K562 (cell line): ENCODE measurements around the gene RGS9. TPM values are rescaled to one million over a fixed set of nuclear protein-coding genes. Genes with fewer than 3 reads are reported as not detected.

ENCODE experiments used
- ATAC-seq: fragments of 200-7000 bp; cut with Tn5 transposase; 3 replicates; pipeline ENCODE4 v1.9.1; 2020; ENCODE audit warnings: moderate library complexity
- BruUV-seq: library from RNA; stranded (reverse); fragments of 400-500 nt; replicated peaks from 2 replicates; lab custom pipeline; 2021; lab: Mats Ljungman, UMichigan
- CTCF ChIA-PET: fragments of 300-600 bp; formaldehyde crosslinking; extraction: SDS; loops from one replicate; lab custom pipeline; 2021; ENCODE audit warnings: low intra/inter-chr PET ratio; lab: Yijun Ruan, JAX
- POLR2A ChIA-PET: fragments of 300-600, 350-650 bp; sonication (Branson Sonifier 250); formaldehyde crosslinking; extraction: SDS; loops from one replicate; lab custom pipeline; 2021; ENCODE audit warnings: antibody characterized with exemption, inconsistent platforms; lab: Yijun Ruan, JAX
- DNase-seq, 4 experiments: peaks; one replicate each; pipeline versions ENCODE4 v3.0.0 to v3.0.0-alpha.2; 2011 to 2018; ENCODE audit warnings: low spot score in 3 of 4, mixed read lengths in 3 of 4; ENCODE audit errors: extremely low read depth in 1 of 4
- FAIRE-seq: peaks from 2 replicates; lab custom pipeline; 2011; peaks lifted over from hg19 to GRCh38; lab: Jason Lieb, UNC
- H2AFZ ChIP-seq: 2 replicates; pipeline ENCODE4 v1.6.0; 2011; ENCODE audit warnings: low read depth, low read length, control low read depth, inconsistent platforms
- H3K27ac ChIP-seq: fragments of 200-600 bp; 3 replicates; pipeline ENCODE4 v1.8.0; 2011; ENCODE audit warnings: low read depth, mild to moderate bottlenecking, control low read depth, inconsistent platforms, low read length, moderate library complexity, mixed read lengths; ENCODE audit errors: extremely low read depth
- H3K27me3 ChIP-seq, 2 experiments: fragments of 300-600 bp in 1 of 2; 2 replicates in 1 of 2; 3 replicates in 1 of 2; pipeline versions ENCODE4 v1.6.0 to v1.8.0; 2011; ENCODE audit warnings: inconsistent platforms in 2 of 2, low read length in 2 of 2, mild to moderate bottlenecking in 1 of 2, mixed read lengths in 1 of 2, moderate library complexity in 1 of 2; ENCODE audit not compliant: control insufficient read depth in 2 of 2, insufficient read depth in 2 of 2
- H3K36me3 ChIP-seq: fragments of 300-600 bp; 3 replicates; pipeline ENCODE4 v1.8.0; 2011; ENCODE audit warnings: mild to moderate bottlenecking, low read length, inconsistent platforms; ENCODE audit not compliant: control insufficient read depth, insufficient read depth
- H3K4me1 ChIP-seq, 2 experiments: fragments of 200-600 bp in 1 of 2; replicated peaks in 1 of 2; 2 replicates in 1 of 2; 3 replicates in 1 of 2; pipeline versions ENCODE4 v1.5.1 to v1.8.0; 2011; ENCODE audit warnings: inconsistent platforms in 2 of 2, low read length in 2 of 2, mild to moderate bottlenecking in 1 of 2, mixed read lengths in 1 of 2, moderate library complexity in 1 of 2; ENCODE audit not compliant: control insufficient read depth in 2 of 2, insufficient read depth in 2 of 2
- H3K4me2 ChIP-seq: 2 replicates; pipeline ENCODE4 v1.6.1; 2011; ENCODE audit warnings: low read length, control low read depth, inconsistent platforms, mixed read lengths; ENCODE audit not compliant: insufficient read depth
- H3K4me3 ChIP-seq: fragments of 200-600 bp; sonication (generic), shearing (Covaris generic); 2 replicates; pipeline ENCODE4 v1.5.1; 2016; ENCODE audit warnings: control low read depth, inconsistent platforms
- H3K79me2 ChIP-seq: fragments of 200-600 bp; 3 replicates; pipeline ENCODE4 v1.8.0; 2011; ENCODE audit warnings: low read length, inconsistent platforms; ENCODE audit not compliant: control insufficient read depth, insufficient read depth
- H3K9ac ChIP-seq, 2 experiments: 2 replicates each; pipeline versions ENCODE4 v1.6.0 to v1.6.1; 2011; ENCODE audit warnings: low read depth in 2 of 2, low read length in 2 of 2, control low read depth in 1 of 2, inconsistent platforms in 1 of 2, mild to moderate bottlenecking in 1 of 2, mixed read lengths in 1 of 2; ENCODE audit not compliant: insufficient read depth in 1 of 2
- H3K9me1 ChIP-seq: one replicate; pipeline ENCODE4 v1.6.0; 2011; ENCODE audit warnings: inconsistent platforms, mild to moderate bottlenecking, low read length, moderate library complexity; ENCODE audit not compliant: control insufficient read depth, insufficient read depth
- H3K9me3 ChIP-seq: replicated peaks from 2 replicates; pipeline ENCODE4 v1.5.1; 2011; ENCODE audit warnings: low read depth, low read length, inconsistent platforms; ENCODE audit not compliant: control insufficient read depth, insufficient read depth
- H4K20me1 ChIP-seq: replicated peaks from 2 replicates; pipeline ENCODE4 v1.6.1; 2011; ENCODE audit warnings: low read length, inconsistent platforms, mixed read lengths; ENCODE audit not compliant: control insufficient read depth, insufficient read depth
- ATF7 ChIP-seq: fragments of 450-650 bp; IDR thresholded peaks from 2 replicates; pipeline ENCODE4 v1.7.1; 2014; ENCODE audit warnings: mild to moderate bottlenecking, moderate library complexity
- CHD4 ChIP-seq: fragments of 200-600 bp; sonication (generic); IDR thresholded peaks from 3 replicates; pipeline ENCODE4 v1.6.1; 2012; ENCODE audit warnings: low read depth, mild to moderate bottlenecking, mixed read lengths, low read length, inconsistent platforms; ENCODE audit not compliant: insufficient read depth, insufficient replicate concordance, poor library complexity, severe bottlenecking
- EGR1 ChIP-seq: fragments of 450-650 bp; conservative IDR thresholded peaks from 2 replicates; pipeline ENCODE4 v1.6.1; 2017; ENCODE audit warnings: mild to moderate bottlenecking
- PHF8 ChIP-seq: fragments of 200-600 bp; sonication (generic); IDR thresholded peaks from 2 replicates; pipeline ENCODE4 v1.6.1; 2012; ENCODE audit warnings: mixed run types, mild to moderate bottlenecking, inconsistent platforms, low read length, moderate library complexity, borderline replicate concordance
- RHOXF2B ChIP-seq: fragments of 250-450 bp; sonication (Bioruptor Pico); conservative IDR thresholded peaks from 2 replicates; pipeline ENCODE4 v1.5.1; 2021
- SP1 ChIP-seq: sonication (generic); formaldehyde crosslinking; IDR thresholded peaks from 2 replicates; pipeline ENCODE4 v1.8.1; 2022; ENCODE audit warnings: mild to moderate bottlenecking, missing genetic modification reagents
- ZNF134 ChIP-seq: fragments of 250-450 bp; sonication (Bioruptor Pico); conservative IDR thresholded peaks from 2 replicates; pipeline ENCODE4 v1.4.0; 2020
- WGBS: fragments of 100-300 bp; shearing (Covaris generic); methylation state at CpG from one replicate; pipeline ENCODE4 v1.1.6; 2016; ENCODE audit warnings: low coverage, mixed read lengths; ENCODE audit not compliant: insufficient coverage; ENCODE audit errors: missing lambda C conversion rate; 5-methylcytosine and 5-hydroxymethylcytosine counted together
- in situ Hi-C: fragments of 300-500 bp; cut with MboI; formaldehyde crosslinking; loops from 4 replicates; pipeline ENCODE4 v1.15.0; 2018; ENCODE audit warnings: inconsistent platforms, mixed read lengths
- intact Hi-C: fragments of 100-400 bp; cut with micrococcal nuclease; formaldehyde crosslinking; loops from 2 replicates; pipeline ENCODE4 v1.14.2; 2022
- polyA plus RNA-seq, 8 experiments: library from polyadenylated mRNA; depleted of rRNA in 4 of 8; stranded (reverse) in 5 of 8; unstranded in 3 of 8; fragments of >200 nt; fragmentation: Nextera tagmentation in 2 of 8; fragmentation: Illumina TruSeq in 1 of 8; extraction: Ambion mirVana in 2 of 8; extraction: Trizol in 1 of 8; gene quantifications; 2 replicates each; pipeline versions ENCODE4 v1.2.1 to v1.2.3, GENCODE V29; 2011 to 2014; ENCODE audit warnings: inconsistent platforms in 1 of 8, missing spikeins in 1 of 8
- total RNA-seq, 7 experiments: library from RNA; depleted of rRNA in 6 of 7; stranded (reverse); fragments of >200 nt in 6 of 7; fragmentation: Illumina TruSeq in 2 of 7; extraction: Trizol in 2 of 7; gene quantifications; 2 replicates each; pipeline versions ENCODE4 v1.2.1 to v1.2.3, GENCODE V29; 2011 to 2021; ENCODE audit warnings: low replicate concordance in 1 of 7
- TF ChIP-seq, protein P1 (sequence below), 3 experiments: IDR thresholded peaks in 2 of 3; conservative IDR thresholded peaks in 1 of 3; 2 replicates each; pipeline ENCODE4 v1.5.1; 2011 to 2012; ENCODE audit warnings: low read length in 3 of 3, mild to moderate bottlenecking in 3 of 3, control low read depth in 2 of 3, improper control_type of control experiment in 1 of 3, inconsistent platforms in 1 of 3, low read depth in 1 of 3, mixed read lengths in 1 of 3, moderate library complexity in 1 of 3; ENCODE audit not compliant: insufficient read depth in 2 of 3

The RGS9 gene
- total and polyA plus RNA-seq, 9 of the 15 experiments (the other 6 are each of a cell fraction or from before 2014, with no cell fraction given), result 0.18 to 1.4 (median 0.55) TPM

DNA sequence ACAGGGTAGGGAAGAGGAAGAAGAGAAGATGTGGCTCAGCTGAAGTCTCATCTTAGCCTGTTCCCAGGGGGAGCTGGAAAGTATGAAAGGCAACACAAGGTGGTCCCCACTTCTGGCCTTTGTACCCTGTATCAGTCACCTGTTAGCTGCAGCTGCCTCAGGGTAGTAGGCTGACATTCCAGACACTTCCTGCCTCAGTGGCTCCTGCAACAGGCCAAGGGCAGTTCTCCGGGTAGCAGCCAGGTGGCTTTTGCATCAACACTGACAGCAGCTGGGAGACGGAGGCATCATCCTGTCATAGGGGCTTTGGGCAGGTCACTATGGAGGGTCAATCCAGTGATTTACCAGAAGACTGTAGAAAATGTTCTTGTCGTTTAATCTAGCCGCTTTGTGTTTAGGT, 124.0 kb downstream of the RGS9 start:
- ATAC-seq (no peak), FAIRE-seq (no peak), DNase-seq (no peak)
- Histone ChIP-seq H3K36me3 (no peaks in the 10 kb centered on the region), H3K4me1 (no peaks in the 10 kb centered on the region), H4K20me1 (no peaks in the 10 kb centered on the region), H3K9ac (no peak overlapping the region), H2AFZ (no peak overlapping the region), H3K4me2 (no peak overlapping the region), H3K27ac (no peak overlapping the region), H3K9me3 (no peaks in the 10 kb centered on the region), H3K9me1 (no peaks in the 10 kb centered on the region), H3K79me2 (no peaks in the 10 kb centered on the region), H3K4me3 (no peak overlapping the region), H3K27me3 (peaks cover 0 to 9% of the 10 kb centered on the region in 2 experiments; a peak in 4 of 5 replicates)
- intact Hi-C loops, result no loop called here
- BruUV-seq, result no TSS peak
- WGBS, result 3% methylated on average over 4 of the region's 4 CpGs
- ChIA-PET CTCF (no interaction called here), POLR2A (no interaction called here)
- in situ Hi-C loops, result no loop called here
- TF ChIP-seq ZNF134 (CRISPR knock-in tag), result no peak
- no peak for TF ChIP-seq CHD4
- no peak for TF ChIP-seq SP1
- TF ChIP-seq PHF8, result no peak
- TF ChIP-seq ATF7, result no peak
- no peak for TF ChIP-seq EGR1
- TF ChIP-seq RHOXF2B (CRISPR knock-in tag), result no peak
- TF ChIP-seq, protein P1, sequence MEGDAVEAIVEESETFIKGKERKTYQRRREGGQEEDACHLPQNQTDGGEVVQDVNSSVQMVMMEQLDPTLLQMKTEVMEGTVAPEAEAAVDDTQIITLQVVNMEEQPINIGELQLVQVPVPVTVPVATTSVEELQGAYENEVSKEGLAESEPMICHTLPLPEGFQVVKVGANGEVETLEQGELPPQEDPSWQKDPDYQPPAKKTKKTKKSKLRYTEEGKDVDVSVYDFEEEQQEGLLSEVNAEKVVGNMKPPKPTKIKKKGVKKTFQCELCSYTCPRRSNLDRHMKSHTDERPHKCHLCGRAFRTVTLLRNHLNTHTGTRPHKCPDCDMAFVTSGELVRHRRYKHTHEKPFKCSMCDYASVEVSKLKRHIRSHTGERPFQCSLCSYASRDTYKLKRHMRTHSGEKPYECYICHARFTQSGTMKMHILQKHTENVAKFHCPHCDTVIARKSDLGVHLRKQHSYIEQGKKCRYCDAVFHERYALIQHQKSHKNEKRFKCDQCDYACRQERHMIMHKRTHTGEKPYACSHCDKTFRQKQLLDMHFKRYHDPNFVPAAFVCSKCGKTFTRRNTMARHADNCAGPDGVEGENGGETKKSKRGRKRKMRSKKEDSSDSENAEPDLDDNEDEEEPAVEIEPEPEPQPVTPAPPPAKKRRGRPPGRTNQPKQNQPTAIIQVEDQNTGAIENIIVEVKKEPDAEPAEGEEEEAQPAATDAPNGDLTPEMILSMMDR (IDR thresholded peaks at IDR 0.05 in 2 of 3, conservative IDR thresholded peaks at IDR 0.05 in 1 of 3; ENCODE audit: insufficient read depth in 2 of 3, low read depth in 1 of 3, low read length in 3 of 3), result peak in 1 of 3 experiments; percentile 12; a peak in 1 of 6 replicates
